HepG2 (cell line): ENCODE measurements around the gene GINM1. TPM values are rescaled to one million over a fixed set of nuclear protein-coding genes. Genes with fewer than 3 reads are reported as not detected.

ENCODE experiments used
- ELF1 ChIP-seq: sonication (generic); formaldehyde crosslinking; IDR thresholded peaks from 2 replicates; pipeline ENCODE4 v1.4.0; 2020; ENCODE audit warnings: missing genetic modification reagents
- HIVEP1 ChIP-seq: sonication (generic); formaldehyde crosslinking; IDR thresholded peaks from 2 replicates; pipeline ENCODE4 v1.4.0; 2020; ENCODE audit warnings: mild to moderate bottlenecking, missing genetic modification reagents
- KDM3A ChIP-seq: IDR thresholded peaks from 2 replicates; pipeline ENCODE4 v1.6.1; 2018; ENCODE audit warnings: low read depth, missing compliant biosample characterization
- KLF16 ChIP-seq, 2 experiments: sonication (generic) in 1 of 2; formaldehyde crosslinking in 1 of 2; IDR thresholded peaks; 2 replicates each; pipeline versions ENCODE4 v1.6.1 to v1.8.0; 2016 to 2023; ENCODE audit warnings: missing genetic modification reagents in 2 of 2, missing compliant biosample characterization in 1 of 2
- KLF6 ChIP-seq: IDR thresholded peaks from 2 replicates; pipeline ENCODE4 v1.8.0; 2016; ENCODE audit warnings: missing biosample characterization, missing genetic modification reagents
- LBX2 ChIP-seq: sonication (generic); formaldehyde crosslinking; IDR thresholded peaks from 2 replicates; pipeline ENCODE4 v1.5.0; 2020; ENCODE audit warnings: missing genetic modification reagents, mild to moderate bottlenecking, borderline replicate concordance
- PHF21A ChIP-seq: sonication (generic); formaldehyde crosslinking; IDR thresholded peaks from 2 replicates; pipeline ENCODE4 v1.5.0; 2020; ENCODE audit warnings: mild to moderate bottlenecking, missing genetic modification reagents
- PITX1 ChIP-seq: sonication (generic); formaldehyde crosslinking; IDR thresholded peaks from 2 replicates; pipeline ENCODE4 v1.5.1; 2020; ENCODE audit warnings: mild to moderate bottlenecking, missing genetic modification reagents
- PTBP1 ChIP-seq: fragments of 200-400 bp; formaldehyde crosslinking; IDR thresholded peaks from 2 replicates; pipeline ENCODE4 v1.6.1; 2018; ENCODE audit warnings: low read length, low read depth; ENCODE audit not compliant: poor library complexity, severe bottlenecking
- SMARCC2 ChIP-seq: fragments of 450-650 bp; IDR thresholded peaks from 2 replicates; pipeline ENCODE4 v1.6.1; 2017; ENCODE audit warnings: antibody characterized with exemption, mild to moderate bottlenecking
- SP4 ChIP-seq: sonication (generic); formaldehyde crosslinking; IDR thresholded peaks from 2 replicates; pipeline ENCODE4 v1.8.1; 2023; ENCODE audit warnings: mild to moderate bottlenecking, missing genetic modification reagents
- ZNF142 ChIP-seq: sonication (generic); formaldehyde crosslinking; IDR thresholded peaks from 2 replicates; pipeline ENCODE4 v1.4.0; 2020; ENCODE audit warnings: missing genetic modification reagents
- ZNF205 ChIP-seq: IDR thresholded peaks from 2 replicates; pipeline ENCODE4 v1.6.1; 2018; ENCODE audit warnings: missing biosample characterization, missing genetic modification reagents
- ZNF746 ChIP-seq: sonication (generic); formaldehyde crosslinking; IDR thresholded peaks from 2 replicates; pipeline ENCODE4 v1.8.0; 2022; ENCODE audit warnings: mild to moderate bottlenecking, missing genetic modification reagents
- ZNF772 ChIP-seq: sonication (generic); formaldehyde crosslinking; IDR thresholded peaks from 2 replicates; pipeline ENCODE4 v1.5.0; 2020; ENCODE audit warnings: mild to moderate bottlenecking, missing genetic modification reagents
- polyA plus RNA-seq, 8 experiments: library from polyadenylated mRNA; depleted of rRNA in 3 of 8; stranded (reverse) in 7 of 8; unstranded in 1 of 8; fragments of >200 nt; fragmentation: Illumina TruSeq in 4 of 8; extraction: Trizol in 4 of 8; gene quantifications; 2 replicates each; pipeline versions ENCODE4 v1.2.1 to v1.2.3, GENCODE V29; 2011 to 2016; ENCODE audit warnings: low read depth in 4 of 8, missing spikeins in 1 of 8, mixed read lengths in 1 of 8; ENCODE audit not compliant: insufficient read depth in 1 of 8
- total RNA-seq, 5 experiments: library from RNA; depleted of rRNA; stranded (reverse); fragments of >200 nt; fragmentation: Illumina TruSeq; extraction: Trizol; gene quantifications; 2 replicates each; pipeline ENCODE4 v1.2.3, GENCODE V29; 2016; ENCODE audit warnings: low read depth in 1 of 5
- TF ChIP-seq, protein P1 (sequence below): IDR thresholded peaks from 2 replicates; pipeline ENCODE4 v1.6.1; 2012; ENCODE audit warnings: low read depth, low read length, improper control_type of control experiment

The GINM1 gene
- total and polyA plus RNA-seq, 2 of the 13 experiments (the other 11 are each of a cell fraction or from before 2014, with no cell fraction given): 19.4 to 27.5 TPM

DNA sequence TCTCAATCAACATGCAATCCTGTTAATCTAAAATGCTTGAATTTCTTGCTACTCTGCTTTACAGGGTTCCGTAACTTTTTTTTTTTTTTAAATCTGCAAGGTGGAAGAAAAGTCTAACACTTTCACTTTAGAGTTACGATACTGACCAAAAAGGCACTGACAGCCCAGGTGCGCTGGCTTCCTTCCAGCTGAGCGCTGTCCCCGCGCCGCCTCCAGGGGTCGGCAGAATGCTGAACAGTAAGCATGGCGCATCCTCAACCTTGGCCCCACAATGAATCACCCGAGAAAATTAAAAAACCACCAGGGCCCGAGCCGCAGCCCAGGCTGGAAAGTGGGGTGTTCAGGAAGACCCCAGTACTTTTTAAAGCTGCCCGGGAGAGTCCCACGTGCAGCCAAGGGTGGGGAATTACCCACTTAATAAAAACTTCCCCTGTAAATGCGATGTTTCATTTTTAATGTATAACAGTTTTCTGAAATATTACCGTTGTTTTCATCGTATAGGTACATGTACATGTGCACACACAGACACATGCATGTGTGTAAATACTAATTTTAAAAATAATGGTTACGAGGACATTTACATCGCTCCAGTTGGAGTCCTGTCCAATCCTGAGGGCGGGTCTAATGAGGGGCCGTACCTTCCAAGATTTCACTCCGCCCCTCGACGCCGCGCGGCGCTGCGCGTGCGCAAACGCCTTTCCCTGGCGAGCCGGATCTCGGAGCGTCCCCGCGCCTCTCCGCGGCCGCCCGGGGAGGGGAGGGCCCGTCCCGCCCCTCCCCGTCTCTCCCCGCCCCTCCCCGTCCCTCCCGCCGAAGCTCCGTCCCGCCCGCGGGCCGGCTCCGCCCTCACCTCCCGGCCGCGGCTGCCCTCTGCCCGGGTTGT, at the start of gene GINM1 (continued):
- TF ChIP-seq, protein P1, sequence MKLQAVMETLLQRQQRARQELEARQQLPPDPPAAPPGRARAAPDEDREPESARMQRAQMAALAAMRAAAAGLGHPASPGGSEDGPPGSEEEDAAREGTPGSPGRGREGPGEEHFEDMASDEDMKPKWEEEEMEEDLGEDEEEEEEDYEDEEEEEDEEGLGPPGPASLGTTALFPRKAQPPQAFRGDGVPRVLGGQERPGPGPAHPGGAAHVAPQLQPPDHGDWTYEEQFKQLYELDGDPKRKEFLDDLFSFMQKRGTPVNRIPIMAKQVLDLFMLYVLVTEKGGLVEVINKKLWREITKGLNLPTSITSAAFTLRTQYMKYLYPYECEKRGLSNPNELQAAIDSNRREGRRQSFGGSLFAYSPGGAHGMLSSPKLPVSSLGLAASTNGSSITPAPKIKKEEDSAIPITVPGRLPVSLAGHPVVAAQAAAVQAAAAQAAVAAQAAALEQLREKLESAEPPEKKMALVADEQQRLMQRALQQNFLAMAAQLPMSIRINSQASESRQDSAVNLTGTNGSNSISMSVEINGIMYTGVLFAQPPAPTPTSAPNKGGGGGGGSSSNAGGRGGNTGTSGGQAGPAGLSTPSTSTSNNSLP: 0 out of 2 replicates have a peak, but pooled peaks have one; percentile 12
- TF ChIP-seq KDM3A (CRISPR knock-in tag) (peak; percentile 80; the same call in 1 of the 2 replicates), PTBP1 (no peak), ELF1 (CRISPR knock-in tag) (peak; percentile 26; the same call in 1 of the 2 replicates), SP4 (CRISPR knock-in tag) (no peak), PHF21A (peak; percentile 46), HIVEP1 (CRISPR knock-in tag) (no peak), KLF6 (CRISPR knock-in tag) (0 out of 2 replicates have a peak, but pooled peaks have one; percentile 12), LBX2 (CRISPR knock-in tag) (no peak), SMARCC2 (no peak), ZNF772 (peak; percentile 55; the same call in 1 of the 2 replicates), KLF16 (CRISPR knock-in tag; IDR thresholded peaks at IDR 0.05) (peak in 1 of 2 experiments; percentile 57; a peak in 1 of 4 replicates), ZNF142 (peak; percentile 47; the same call in 1 of the 2 replicates), ZNF205 (CRISPR knock-in tag) (0 out of 2 replicates have a peak, but pooled peaks have one; percentile 21), ZNF746 (CRISPR knock-in tag) (no peak), PITX1 (CRISPR knock-in tag) (peak; percentile 73; the same call in 1 of the 2 replicates)
